ENCODE data around the gene RASIP1. TPM values are rescaled to one million over a fixed set of nuclear protein-coding genes. Genes with fewer than 3 reads are reported as not detected.
"Not testable (repeated sequence)": the region's sequence is repeated elsewhere in the genome, so short reads cannot be mapped to it uniquely, and the experiment has no call there.

RASIP1 gene, protein sequence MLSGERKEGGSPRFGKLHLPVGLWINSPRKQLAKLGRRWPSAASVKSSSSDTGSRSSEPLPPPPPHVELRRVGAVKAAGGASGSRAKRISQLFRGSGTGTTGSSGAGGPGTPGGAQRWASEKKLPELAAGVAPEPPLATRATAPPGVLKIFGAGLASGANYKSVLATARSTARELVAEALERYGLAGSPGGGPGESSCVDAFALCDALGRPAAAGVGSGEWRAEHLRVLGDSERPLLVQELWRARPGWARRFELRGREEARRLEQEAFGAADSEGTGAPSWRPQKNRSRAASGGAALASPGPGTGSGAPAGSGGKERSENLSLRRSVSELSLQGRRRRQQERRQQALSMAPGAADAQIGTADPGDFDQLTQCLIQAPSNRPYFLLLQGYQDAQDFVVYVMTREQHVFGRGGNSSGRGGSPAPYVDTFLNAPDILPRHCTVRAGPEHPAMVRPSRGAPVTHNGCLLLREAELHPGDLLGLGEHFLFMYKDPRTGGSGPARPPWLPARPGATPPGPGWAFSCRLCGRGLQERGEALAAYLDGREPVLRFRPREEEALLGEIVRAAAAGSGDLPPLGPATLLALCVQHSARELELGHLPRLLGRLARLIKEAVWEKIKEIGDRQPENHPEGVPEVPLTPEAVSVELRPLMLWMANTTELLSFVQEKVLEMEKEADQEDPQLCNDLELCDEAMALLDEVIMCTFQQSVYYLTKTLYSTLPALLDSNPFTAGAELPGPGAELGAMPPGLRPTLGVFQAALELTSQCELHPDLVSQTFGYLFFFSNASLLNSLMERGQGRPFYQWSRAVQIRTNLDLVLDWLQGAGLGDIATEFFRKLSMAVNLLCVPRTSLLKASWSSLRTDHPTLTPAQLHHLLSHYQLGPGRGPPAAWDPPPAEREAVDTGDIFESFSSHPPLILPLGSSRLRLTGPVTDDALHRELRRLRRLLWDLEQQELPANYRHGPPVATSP
- total RNA-seq (2014; rRNA removed; shearing (Covaris generic)) = 4.5 and 4.6 TPM in 2 replicates

DNA sequence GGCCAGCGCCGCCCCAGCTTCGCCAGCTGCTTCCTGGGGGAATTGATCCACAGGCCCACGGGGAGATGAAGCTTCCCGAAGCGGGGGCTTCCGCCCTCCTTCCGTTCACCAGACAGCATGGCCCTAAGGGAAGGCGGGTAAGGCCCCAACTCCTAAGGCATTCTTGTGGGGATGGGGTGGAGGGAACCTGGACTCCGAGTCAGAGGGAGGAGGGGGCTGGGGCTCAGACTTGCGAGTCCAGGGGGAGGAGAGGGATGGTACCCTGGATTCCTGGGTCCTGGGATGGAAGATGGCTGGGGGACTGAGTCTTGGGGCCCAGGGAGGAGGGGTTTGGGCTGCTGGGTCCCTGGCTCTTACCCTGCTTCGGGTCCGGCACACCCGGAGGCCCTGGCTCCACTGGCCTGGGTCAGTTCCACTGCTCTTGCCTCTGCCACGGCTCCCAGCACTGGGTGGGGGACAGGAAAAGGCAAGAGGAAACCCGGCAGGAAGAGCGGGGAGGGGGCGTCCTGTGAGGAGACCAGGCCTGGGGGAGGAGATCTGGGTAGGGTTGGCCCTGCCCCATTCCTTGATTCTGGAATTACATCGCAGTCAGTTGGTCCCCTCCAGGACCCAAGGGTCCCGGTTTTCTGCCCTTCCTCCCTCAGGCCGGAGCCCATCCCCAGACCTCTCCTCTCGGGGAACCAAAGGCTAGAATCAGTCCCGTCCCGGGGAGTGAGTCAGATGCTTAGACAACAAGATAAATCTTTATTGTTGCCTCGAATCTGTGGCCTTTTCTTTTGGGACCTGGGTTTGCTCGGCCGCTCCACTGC, at the start of gene RASIP1:
TSS of gene RASIP1 (minus strand) at position 447 of the 809 bp plus-strand sequence. CDS start at position 119, 328 bp downstream.
- peaks cover 22% of the 10 kb centered on the region for H3K27me3 ChIP-seq (ENCODE audit: control insufficient read depth, insufficient read depth, low read length)
- peak within 1 kb of the TSS; percentile 59 for H3K4me3 ChIP-seq (ENCODE audit: insufficient read depth, low read depth, low read length)
- H3K36me3 ChIP-seq (replicated peaks; ENCODE audit: control insufficient read depth, insufficient read depth, low read length) = no peaks in the 10 kb centered on the region
- DNase-seq = peak; percentile 68

DNA sequence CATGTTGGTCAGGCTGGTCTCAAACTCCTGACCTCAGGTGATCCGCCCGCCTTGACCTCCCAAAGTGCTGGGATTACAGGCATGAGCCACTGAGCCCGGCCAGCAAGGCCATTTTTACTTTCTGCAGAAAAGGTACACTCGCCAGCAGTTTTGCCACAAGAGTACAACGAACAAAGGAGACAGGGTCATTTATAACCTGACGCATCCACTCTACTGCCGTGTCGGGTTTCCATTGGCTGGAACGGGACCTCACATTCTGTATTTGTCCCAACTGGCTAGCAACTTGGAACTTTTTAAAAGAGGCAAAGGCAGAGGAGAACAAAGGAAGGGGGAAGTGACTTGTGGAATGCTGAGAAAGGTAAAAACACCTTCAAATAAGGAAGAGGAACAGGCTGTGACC, 46.9 kb upstream of the RASIP1 start:
- not testable (repeated sequence) for H3K36me3 ChIP-seq (replicated peaks; ENCODE audit: control insufficient read depth, insufficient read depth, low read length); H3K27me3 ChIP-seq (ENCODE audit: control insufficient read depth, insufficient read depth, low read length); DNase-seq; H3K4me3 ChIP-seq (ENCODE audit: insufficient read depth, low read depth, low read length)

DNA sequence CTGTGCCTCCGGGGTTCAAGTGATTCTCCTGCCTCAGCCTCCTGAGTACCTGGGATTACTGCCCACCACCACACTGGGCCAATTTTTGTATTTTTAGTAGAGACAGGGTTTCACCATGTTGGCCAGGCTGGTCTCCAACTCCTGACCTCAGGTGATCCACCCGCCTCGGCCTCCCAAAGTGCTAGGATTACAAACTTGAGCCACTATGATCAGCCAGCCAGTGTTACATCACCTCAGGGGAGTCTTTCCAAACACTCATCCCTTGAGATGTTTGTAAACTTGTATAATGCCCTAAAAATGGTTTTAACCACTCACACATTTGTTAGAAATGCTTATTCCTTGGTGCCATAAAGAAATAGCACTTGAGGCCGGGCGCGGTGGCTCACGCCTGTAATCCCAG, 46.0 kb upstream of the RASIP1 start:
- not testable (repeated sequence) for DNase-seq; H3K36me3 ChIP-seq (replicated peaks; ENCODE audit: control insufficient read depth, insufficient read depth, low read length); H3K27me3 ChIP-seq (ENCODE audit: control insufficient read depth, insufficient read depth, low read length); H3K4me3 ChIP-seq (ENCODE audit: insufficient read depth, low read depth, low read length)

DNA sequence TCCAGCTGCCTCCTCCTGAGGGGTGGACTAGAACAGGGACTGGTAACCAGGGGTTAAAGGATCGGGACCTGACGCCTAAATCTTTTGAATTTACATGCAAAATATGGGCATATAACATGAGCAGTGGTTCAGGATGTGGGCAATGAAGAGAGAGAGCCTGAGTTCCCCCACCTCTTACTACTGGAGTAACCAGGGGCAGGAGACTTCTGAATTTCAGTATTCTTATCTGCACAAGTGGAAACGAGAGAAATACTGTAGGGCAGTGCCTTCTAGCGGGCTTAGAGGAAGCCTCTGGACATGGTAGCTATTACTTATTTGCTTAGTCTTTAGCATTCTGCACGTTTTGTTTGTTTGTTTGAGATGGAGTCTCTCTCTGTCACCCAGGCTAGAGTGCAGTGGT, 44.1 kb upstream of the RASIP1 start:
- Histone ChIP-seq H3K4me3 (ENCODE audit: insufficient read depth, low read depth, low read length) (no peak overlapping the region), H3K36me3 (replicated peaks; ENCODE audit: control insufficient read depth, insufficient read depth, low read length) (no peaks in the 10 kb centered on the region), H3K27me3 (ENCODE audit: control insufficient read depth, insufficient read depth, low read length) (no peaks in the 10 kb centered on the region)
- no peak for DNase-seq

DNA sequence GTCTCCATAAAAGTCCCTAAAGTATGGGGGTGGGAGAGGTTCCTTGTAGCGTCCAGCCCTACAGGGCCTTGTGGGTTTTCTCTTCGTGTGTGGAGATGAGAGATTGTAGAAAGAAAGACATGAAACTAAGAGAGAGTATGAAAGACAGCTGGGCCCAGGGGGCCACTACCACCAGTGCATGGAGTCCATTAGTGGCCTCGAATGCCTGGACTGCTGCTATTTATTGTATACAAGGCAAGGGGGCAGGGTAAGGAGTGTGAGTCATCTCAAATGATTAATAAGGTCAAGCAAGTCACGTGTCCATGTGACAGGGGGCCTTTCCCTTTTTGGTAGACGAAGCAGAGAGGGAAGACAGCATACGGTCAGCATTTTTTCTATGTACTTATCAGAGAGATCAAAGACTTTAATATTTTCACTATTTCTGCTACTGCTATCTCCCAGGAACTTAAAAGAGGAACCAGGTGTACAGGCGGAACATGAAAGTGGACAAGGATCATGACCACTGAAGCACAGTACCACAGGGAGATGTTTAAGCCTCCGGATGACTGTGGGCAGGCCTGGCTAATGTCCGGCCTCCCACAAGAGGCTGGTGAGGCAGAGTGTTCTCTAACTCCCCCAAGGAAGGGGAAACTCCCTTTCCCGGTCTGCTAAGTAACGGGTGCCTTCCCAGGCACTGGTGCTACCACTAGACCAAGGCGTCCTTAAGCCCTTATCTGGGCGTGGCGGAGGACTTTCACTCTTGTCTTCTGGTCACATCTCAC, 40.4 kb upstream of the RASIP1 start:
- Histone ChIP-seq H3K4me3 (ENCODE audit: insufficient read depth, low read depth, low read length) (no peak overlapping the region), H3K36me3 (replicated peaks; ENCODE audit: control insufficient read depth, insufficient read depth, low read length) (no peaks in the 10 kb centered on the region), H3K27me3 (ENCODE audit: control insufficient read depth, insufficient read depth, low read length) (no peaks in the 10 kb centered on the region)
- no peak for DNase-seq

DNA sequence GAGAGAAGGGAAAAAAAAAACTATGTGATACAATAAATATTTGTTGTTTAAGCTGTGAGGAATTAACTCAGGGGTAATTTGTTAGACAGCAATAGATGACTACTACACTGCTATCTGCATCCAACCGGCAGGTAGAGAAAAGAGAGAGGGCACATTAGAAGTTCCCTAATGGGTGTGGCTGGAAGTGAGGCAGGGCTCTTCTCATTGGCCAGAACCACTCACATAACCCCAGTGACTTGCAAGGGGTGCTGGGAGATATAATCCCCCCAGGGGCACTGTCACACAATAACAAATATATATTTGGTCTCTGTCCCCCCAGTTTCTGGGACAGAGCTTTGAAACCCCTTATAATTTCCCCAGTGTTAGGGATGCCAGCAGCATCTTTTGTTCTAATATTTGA, 39.2 kb upstream of the RASIP1 start:
- H3K27me3 ChIP-seq (ENCODE audit: control insufficient read depth, insufficient read depth, low read length) = no peaks in the 10 kb centered on the region
- DNase-seq = peak; percentile 49
- H3K4me3 ChIP-seq (ENCODE audit: insufficient read depth, low read depth, low read length) = no peak overlapping the region
- H3K36me3 ChIP-seq (replicated peaks; ENCODE audit: control insufficient read depth, insufficient read depth, low read length) = no peaks in the 10 kb centered on the region

DNA sequence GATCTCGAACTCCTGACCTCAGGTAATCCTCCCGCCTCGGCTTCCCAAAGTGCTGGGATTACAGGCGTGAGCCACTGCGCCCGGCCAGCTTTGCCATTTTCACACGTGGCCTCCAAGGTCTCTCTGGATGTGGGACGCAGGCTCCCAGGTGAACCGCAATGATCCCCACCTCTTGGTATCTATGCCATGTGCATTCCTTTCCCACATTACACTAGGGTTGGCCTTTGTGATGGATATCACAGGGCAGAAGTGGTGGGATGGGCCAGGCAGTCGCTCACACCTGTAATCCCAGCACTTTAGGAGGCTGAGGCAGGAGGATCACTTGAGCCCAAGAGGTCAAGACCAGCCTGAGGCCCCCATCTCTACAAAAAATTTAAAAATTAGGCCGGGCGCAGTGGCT, 37.3 kb upstream of the RASIP1 start:
- Histone ChIP-seq H3K4me3 (ENCODE audit: insufficient read depth, low read depth, low read length) (no peak overlapping the region), H3K27me3 (ENCODE audit: control insufficient read depth, insufficient read depth, low read length) (no peaks in the 10 kb centered on the region), H3K36me3 (replicated peaks; ENCODE audit: control insufficient read depth, insufficient read depth, low read length) (no peaks in the 10 kb centered on the region)
- peak; percentile 48 for DNase-seq

DNA sequence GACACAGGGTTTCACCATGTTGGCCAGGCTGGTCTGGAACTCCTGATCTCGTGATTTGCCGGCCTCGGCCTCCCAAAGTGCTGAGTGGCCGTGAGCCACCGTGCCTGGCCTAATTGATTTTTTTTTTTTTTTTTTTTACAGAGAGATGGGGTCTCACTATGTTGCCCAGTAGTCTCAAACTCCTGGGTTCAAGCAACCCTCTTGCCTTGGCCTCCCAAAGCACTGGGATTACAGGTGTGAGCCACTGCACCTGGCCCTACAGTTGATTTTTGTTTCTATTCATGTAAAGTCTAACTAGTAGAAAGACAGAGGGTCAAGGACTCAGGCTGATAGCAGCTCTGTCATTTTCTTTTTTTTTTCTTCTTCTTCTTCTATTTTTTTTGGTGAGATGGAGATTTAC, 36.7 kb upstream of the RASIP1 start:
- Histone ChIP-seq H3K4me3 (ENCODE audit: insufficient read depth, low read depth, low read length) (no peak overlapping the region), H3K27me3 (ENCODE audit: control insufficient read depth, insufficient read depth, low read length) (no peaks in the 10 kb centered on the region), H3K36me3 (replicated peaks; ENCODE audit: control insufficient read depth, insufficient read depth, low read length) (no peaks in the 10 kb centered on the region)
- DNase-seq = no peak

DNA sequence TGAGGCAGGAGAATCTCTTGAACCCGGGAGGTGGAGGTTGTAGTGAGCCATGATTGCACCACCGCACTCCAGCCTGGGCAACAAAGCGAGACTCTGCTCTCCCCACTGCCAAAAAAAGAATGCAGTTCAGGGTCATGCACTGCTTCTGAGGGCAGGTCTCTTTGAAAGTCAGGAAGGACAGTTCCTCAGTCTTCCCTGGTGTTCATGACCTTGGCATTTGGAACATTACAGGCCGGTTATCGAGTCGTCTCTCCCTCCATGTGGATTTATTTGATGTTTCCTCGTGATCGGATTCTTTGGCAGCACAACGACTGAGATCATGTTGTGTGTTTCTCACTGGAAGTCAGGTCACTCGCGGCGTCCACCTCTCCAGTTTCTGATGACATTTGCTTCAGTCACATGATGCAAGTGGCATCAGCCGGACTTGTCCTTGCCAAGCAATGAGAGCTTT, 32.1 kb upstream of the RASIP1 start:
- H3K4me3 ChIP-seq (ENCODE audit: insufficient read depth, low read depth, low read length) = no peak overlapping the region
- no peaks in the 10 kb centered on the region for H3K36me3 ChIP-seq (replicated peaks; ENCODE audit: control insufficient read depth, insufficient read depth, low read length)
- no peak for DNase-seq
- H3K27me3 ChIP-seq (ENCODE audit: control insufficient read depth, insufficient read depth, low read length) = no peaks in the 10 kb centered on the region

DNA sequence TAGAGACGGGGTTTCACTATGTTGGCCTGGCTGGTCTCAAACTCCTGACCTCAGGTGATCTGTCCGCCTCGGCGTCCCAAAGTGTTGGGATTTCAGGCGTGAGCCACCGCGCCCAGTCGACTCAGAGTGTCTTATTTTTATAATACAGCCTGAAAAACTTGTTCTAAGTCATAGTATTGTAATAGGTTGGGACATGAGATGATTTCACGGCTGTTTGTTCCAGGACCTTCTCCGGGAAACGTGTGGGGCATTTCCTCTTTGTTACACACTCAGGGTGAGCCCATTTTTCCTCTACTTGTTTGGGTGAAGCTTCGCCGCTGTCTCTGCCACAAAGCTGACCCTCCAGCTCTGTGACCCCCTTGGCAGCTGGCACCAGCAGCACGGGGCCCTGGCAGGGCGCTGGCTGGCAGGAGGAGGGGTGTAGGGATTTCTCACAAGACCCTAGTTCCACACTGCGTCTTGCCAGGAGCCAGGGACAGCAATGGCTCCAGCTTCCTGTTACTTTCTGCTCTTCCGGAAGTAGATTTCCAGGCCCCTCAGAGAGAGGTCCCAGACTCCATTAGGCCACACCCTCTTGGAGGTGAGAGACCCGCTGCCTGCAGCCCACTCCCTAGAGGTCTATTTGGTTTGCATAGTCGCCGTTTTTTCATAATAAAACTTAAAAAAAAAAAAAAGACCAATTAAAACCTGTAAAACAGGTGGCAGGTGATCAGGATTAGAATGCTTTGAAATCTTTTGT, 30.5 kb upstream of the RASIP1 start:
- peak; percentile 58 for DNase-seq
- H3K4me3 ChIP-seq (ENCODE audit: insufficient read depth, low read depth, low read length) = no peak overlapping the region
- no peaks in the 10 kb centered on the region for H3K36me3 ChIP-seq (replicated peaks; ENCODE audit: control insufficient read depth, insufficient read depth, low read length)
- H3K27me3 ChIP-seq (ENCODE audit: control insufficient read depth, insufficient read depth, low read length) = no peaks in the 10 kb centered on the region

DNA sequence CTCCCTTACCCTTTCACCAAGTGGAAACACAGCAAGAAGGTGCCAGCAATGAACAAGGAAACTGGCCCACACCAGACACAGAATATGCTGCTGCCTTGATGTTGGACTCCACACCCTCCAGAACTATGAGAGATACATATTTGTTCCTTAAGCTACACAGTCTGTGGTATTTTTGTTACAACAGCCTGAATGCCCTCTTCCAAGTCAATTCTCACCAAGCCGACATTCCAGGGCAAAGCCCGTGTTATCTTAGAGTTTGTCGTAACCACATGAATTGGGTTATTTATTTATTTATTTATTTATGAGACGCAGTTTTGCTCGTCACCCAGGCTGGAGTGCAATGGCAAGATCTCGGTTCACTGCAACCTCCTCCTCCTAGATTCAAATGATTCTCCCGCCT, 29.9 kb upstream of the RASIP1 start:
- H3K27me3 ChIP-seq (ENCODE audit: control insufficient read depth, insufficient read depth, low read length) = no peaks in the 10 kb centered on the region
- H3K36me3 ChIP-seq (replicated peaks; ENCODE audit: control insufficient read depth, insufficient read depth, low read length) = no peaks in the 10 kb centered on the region
- DNase-seq = no peak
- no peak overlapping the region for H3K4me3 ChIP-seq (ENCODE audit: insufficient read depth, low read depth, low read length)

DNA sequence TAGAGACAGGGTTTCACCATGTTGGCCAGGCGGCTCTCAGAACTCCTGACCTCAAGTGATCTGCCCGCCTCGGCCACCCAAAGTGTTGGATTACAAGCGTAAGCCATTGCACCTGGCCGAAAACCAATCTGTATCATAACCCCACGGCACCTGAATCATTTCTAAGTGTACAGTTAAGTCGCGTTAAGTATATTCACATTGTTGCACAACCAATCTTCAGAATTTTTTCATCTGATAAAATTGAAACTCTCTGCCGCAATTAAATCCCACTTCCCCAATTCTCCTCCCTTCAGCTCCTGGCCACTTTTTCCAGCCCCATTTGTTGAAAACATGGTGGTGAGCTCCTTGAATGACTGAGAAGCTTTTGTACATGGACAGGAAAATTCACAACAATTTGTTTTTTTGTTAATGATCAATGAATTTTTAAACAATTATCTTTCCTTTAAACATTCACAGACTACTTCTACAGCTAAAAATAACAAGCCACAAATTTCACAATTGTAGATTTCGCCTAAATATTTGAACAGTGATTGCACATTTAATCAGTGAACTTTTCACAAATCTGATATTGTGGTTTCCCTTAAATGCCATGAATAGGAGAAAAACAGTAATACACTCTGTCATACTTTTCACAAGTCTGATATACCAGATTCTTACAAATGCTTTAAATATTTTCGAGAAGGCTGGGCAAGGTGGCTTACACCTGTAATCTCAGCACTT, 28.7 kb upstream of the RASIP1 start:
- Histone ChIP-seq H3K4me3 (ENCODE audit: insufficient read depth, low read depth, low read length) (no peak overlapping the region), H3K27me3 (ENCODE audit: control insufficient read depth, insufficient read depth, low read length) (no peaks in the 10 kb centered on the region), H3K36me3 (replicated peaks; ENCODE audit: control insufficient read depth, insufficient read depth, low read length) (no peaks in the 10 kb centered on the region)
- DNase-seq = no peak
